Heart right ventricle (tissue), 16 donors: ENCODE measurements around the gene FUT1. TPM values are rescaled to one million over a fixed set of nuclear protein-coding genes. Genes with fewer than 3 reads are reported as not detected.

ENCODE experiments used
- ATAC-seq, 8 donors: fragments of 200-7000 bp; cut with Tn5 transposase; one replicate each; pipeline ENCODE4 v1.9.1; 2020; ENCODE audit warnings: mild to moderate bottlenecking in 8 of 8, moderate library complexity in 8 of 8, moderate number of reproducible peaks in 1 of 8
- DNase-seq, 2 donors: peaks; one replicate each; pipeline ENCODE4 v3.0.0-alpha.2; 2020
- H3K27ac ChIP-seq, 10 donors: fragments of 200-600 bp; sonication (generic) in 2 of 10; one replicate each; pipeline versions ENCODE4 v1.5.0 to v1.8.0; 2020 to 2022; ENCODE audit warnings: mild to moderate bottlenecking in 3 of 10
- H3K27me3 ChIP-seq, 7 donors: fragments of 200-600 bp; one replicate each; pipeline ENCODE4 v1.8.0; 2021 to 2022; ENCODE audit warnings: mild to moderate bottlenecking in 2 of 7
- H3K36me3 ChIP-seq, 9 donors: fragments of 200-600 bp; sonication (generic) in 1 of 9; one replicate each; pipeline versions ENCODE4 v1.5.0 to v1.8.0; 2020 to 2022; ENCODE audit warnings: mild to moderate bottlenecking in 2 of 9
- H3K4me1 ChIP-seq, 9 donors: fragments of 200-600 bp; sonication (generic) in 1 of 9; one replicate each; pipeline versions ENCODE4 v1.5.0 to v1.8.0; 2020 to 2022; ENCODE audit warnings: mild to moderate bottlenecking in 4 of 9
- H3K4me3 ChIP-seq, 10 donors: fragments of 200-600 bp; sonication (generic) in 2 of 10; one replicate each; pipeline versions ENCODE4 v1.5.0 to v1.8.0; 2020 to 2022; ENCODE audit warnings: mild to moderate bottlenecking in 7 of 10, moderate library complexity in 2 of 10
- H3K9me3 ChIP-seq, 11 donors: fragments of 200-600 bp in 10 of 11; sonication (generic) in 2 of 11; one replicate each; pipeline versions ENCODE4 v1.5.0 to v1.8.0; 2013 to 2022; ENCODE audit warnings: mild to moderate bottlenecking in 2 of 11, control low read depth in 1 of 11, moderate library complexity in 1 of 11
- WGBS, 2 donors: extraction: QIAGEN DNeasy Blood & Tissue Kit; methylation state at CpG; one replicate each; pipeline ENCODE4 v1.1.7; 2013; ENCODE audit warnings: inconsistent platforms in 1 of 2; 5-methylcytosine and 5-hydroxymethylcytosine counted together
- intact Hi-C, 10 donors: fragments of 100-400 bp; cut with DNase I; formaldehyde crosslinking; loops; one replicate each; pipeline versions ENCODE4 v1.11.1 to v1.14.2; 2022
- polyA plus RNA-seq, 2 donors: library from polyadenylated mRNA; stranded (reverse); fragments of 200-250 nt; gene quantifications; one replicate each; pipeline ENCODE4 v1.2.3, GENCODE V29; 2013
- total RNA-seq, 10 donors: library from RNA; stranded (reverse); fragmentation: NEBNext Ultra II Directional in 3 of 10; extraction: Animal tissue kit (Norgen Biotek cat#: 25700) in 3 of 10; gene quantifications; one replicate each; pipeline versions ENCODE4 v1.2.1 to v1.2.4, GENCODE V29; 2021 to 2023
- TF ChIP-seq, protein P1 (sequence below), 9 donors: fragments of 200-600 bp; sonication (generic) in 2 of 9; IDR thresholded peaks; one replicate each; pipeline versions ENCODE4 v1.5.0 to v1.8.0; 2021 to 2022; ENCODE audit warnings: antibody characterized with exemption in 9 of 9, mild to moderate bottlenecking in 5 of 9, moderate library complexity in 1 of 9
- donor health status: Arrhythmogenic right ventricular cardiomyopathy.
- donor health status: ischemic (EF 13 %, LVEDD 7.1; RV severe dilation, severe dysfunction).
- donor health status: healthy with polysubstance abuse.
- donor health status: DM: no; HTN: yes; CAD: no.
- donor health status: DM: no; HTN: no; CAD: no.
- donor health status: ischemic (EF 25% LVEDD 6.9; RV normal size, moderate dysfunction).
- donor health status: ischemic (EF 25% LVEDD 5.7; RV mildly dilated, moderate dysfunction).
- donor health status: healthy.
- donor health status: DM: yes; HTN: yes; CAD: no.
- donor health status: Ischemic cardiomyopathy.
- donor health status: ischemic (EF 35%, LVEDD 5.7; RV mildly dilated, moderate dysfunction).
- donor health status: nonischemic (EF 11% LVEDD 7.7; RV severe dilation, severe dysfunction).
- donor health status: DM: yes; HTN: yes; CAD: no.
- donor health status: PGD.
- donor health status: ischemic (EF 29% LVEDD 5.4; RV normal size, mild dysfunction).
- donor health status: nonischemic (EF 23%, LVEDD 6.1; RV moderate dilation, normal function).

The FUT1 gene
- total and polyA plus RNA-seq, 12 donors = 1.8 to 5.7 (median 2.7) TPM

DNA sequence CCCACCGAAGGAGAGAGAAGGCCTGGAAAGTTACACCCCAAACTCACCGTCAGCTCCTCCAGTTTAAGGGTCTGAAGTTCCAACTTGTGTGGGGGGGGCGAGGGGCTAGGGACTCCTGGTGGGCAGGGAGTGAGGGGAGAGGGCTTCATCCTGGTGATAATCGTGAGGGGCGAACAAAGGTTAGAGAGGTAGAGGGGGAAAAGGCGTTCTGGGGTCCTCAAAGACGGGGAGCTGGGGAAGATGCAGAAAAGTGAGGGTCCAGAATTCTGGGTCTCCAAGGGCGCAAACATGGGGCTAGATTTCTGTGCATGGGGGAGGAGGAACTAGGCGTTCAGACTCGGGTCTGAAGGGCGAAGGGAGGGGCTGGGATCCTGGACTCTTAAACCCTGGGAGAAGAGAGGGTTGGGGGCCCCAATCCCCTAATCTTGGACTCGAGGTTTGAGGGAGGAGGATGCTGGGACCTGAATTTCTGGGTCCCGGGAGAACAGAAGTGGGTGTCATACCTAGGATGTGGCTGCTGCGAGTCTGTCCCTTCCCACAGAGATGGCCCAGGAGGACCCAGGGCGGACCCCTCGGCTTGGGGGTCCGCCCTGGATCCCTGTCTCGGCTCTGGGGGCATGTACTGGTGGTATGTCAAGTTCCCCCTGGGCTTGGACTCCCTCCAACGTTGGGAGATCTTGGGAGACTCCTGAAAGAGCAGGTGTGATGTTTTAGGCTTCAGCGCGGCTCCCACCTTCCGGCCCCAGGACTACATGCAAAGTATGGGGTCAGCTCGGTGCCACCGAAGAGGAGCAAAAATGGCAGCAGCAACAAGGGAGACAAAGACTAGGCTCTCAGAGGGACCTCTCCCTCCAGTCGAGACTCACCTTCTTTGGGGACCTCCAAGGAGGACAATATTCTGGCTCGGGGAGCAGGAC, 37.4 kb downstream of the FUT1 start:
- WGBS, 2 donors = 56 to 63% methylated on average over 26 of the region's 26 CpGs
- TF ChIP-seq, protein P1, sequence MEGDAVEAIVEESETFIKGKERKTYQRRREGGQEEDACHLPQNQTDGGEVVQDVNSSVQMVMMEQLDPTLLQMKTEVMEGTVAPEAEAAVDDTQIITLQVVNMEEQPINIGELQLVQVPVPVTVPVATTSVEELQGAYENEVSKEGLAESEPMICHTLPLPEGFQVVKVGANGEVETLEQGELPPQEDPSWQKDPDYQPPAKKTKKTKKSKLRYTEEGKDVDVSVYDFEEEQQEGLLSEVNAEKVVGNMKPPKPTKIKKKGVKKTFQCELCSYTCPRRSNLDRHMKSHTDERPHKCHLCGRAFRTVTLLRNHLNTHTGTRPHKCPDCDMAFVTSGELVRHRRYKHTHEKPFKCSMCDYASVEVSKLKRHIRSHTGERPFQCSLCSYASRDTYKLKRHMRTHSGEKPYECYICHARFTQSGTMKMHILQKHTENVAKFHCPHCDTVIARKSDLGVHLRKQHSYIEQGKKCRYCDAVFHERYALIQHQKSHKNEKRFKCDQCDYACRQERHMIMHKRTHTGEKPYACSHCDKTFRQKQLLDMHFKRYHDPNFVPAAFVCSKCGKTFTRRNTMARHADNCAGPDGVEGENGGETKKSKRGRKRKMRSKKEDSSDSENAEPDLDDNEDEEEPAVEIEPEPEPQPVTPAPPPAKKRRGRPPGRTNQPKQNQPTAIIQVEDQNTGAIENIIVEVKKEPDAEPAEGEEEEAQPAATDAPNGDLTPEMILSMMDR (IDR thresholded peaks at IDR 0.05) = no peak
- Histone ChIP-seq H3K4me1 (peaks cover 23 to 68% (median 53%) of the 10 kb centered on the region in 9 donors), H3K9me3 (peaks cover 0 to 10% (median 0%) of the 10 kb centered on the region in 11 donors), H3K36me3 (peaks cover 0 to under 1% (median 0%) of the 10 kb centered on the region in 9 donors), H3K4me3 (peak overlapping the region; percentile 29 to 86 (median 64)), H3K27ac (peak overlapping the region; percentile 19 to 94 (median 87)), H3K27me3 (no peaks in the 10 kb centered on the region)
- DNase-seq (peak in 1 of 2 donors; percentile 32), ATAC-seq (no peak)
- intact Hi-C loops = loop anchor here in 6 of 10 donors (2.0 to 5.0 kb wide), 2 partner anchors 38 to 40 kb away; no protein-coding TSS in a partner anchor

DNA sequence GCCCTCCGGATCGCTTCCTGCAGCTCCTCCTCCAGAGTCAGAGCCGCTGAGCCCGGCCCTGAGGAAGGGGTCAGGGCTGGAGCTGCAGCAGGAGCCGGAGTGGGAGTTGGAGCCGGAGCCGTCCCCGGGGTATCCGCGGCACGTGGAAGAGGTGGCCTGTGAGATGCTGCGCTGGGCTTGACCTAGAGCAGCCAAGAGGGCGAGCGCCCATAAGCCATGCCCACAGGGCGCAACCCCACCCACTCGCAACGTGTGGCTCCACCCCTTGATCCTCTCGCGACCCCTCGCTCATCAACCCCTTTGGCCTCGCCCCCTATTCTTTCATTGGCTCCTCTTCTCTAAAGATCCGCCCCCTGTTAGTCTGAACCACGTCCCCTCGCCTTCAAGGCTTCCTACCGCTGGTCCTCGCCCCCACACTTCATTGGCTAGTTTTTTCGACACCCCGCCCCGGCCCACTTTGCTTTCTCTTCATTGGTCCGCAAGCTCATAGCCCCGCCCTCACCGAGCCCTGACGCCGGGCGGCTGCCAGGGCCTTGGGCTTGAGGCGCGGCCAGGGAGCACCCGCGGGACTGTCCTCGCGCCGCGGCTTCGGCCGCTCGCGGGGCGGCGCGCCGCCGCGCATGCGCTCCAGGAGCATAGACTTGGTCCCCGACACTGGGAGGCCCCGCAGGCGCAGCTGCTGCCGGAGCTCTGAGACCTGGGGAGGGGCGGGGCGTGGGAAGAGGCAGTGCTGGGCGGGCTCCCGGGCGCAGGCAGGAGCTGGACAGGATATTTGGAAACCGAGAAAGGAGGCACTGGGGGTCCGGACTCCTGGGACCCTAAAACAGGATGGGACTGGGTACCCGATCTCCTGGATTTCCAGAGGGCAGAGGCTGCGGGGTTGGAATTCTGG, 38.3 kb downstream of the FUT1 start:
- ATAC-seq = peak; percentile 90 to 94 (median 92)
- peak overlapping the region; percentile 47 to 86 (median 70) for H3K4me3 ChIP-seq
- intact Hi-C loops = loop anchor here in 6 of 10 donors (2.0 to 5.0 kb wide), 2 partner anchors 37 to 39 kb away; no protein-coding TSS in a partner anchor
- H3K9me3 ChIP-seq = peaks cover 0 to 10% (median 0%) of the 10 kb centered on the region in 11 donors
- H3K27me3 ChIP-seq = no peaks in the 10 kb centered on the region
- WGBS, 2 donors = 1% methylated on average over 67 of the region's 67 CpGs
- DNase-seq = peak; percentile 99
- peaks cover 15 to 59% (median 44%) of the 10 kb centered on the region in 9 donors for H3K4me1 ChIP-seq
- no peaks in the 10 kb centered on the region for H3K36me3 ChIP-seq
- H3K27ac ChIP-seq = peak overlapping the region; percentile 19 to 94 (median 87)
- TF ChIP-seq, protein P1 (IDR thresholded peaks at IDR 0.05) = peak in 2 of 9 donors; percentile 15 to 20

DNA sequence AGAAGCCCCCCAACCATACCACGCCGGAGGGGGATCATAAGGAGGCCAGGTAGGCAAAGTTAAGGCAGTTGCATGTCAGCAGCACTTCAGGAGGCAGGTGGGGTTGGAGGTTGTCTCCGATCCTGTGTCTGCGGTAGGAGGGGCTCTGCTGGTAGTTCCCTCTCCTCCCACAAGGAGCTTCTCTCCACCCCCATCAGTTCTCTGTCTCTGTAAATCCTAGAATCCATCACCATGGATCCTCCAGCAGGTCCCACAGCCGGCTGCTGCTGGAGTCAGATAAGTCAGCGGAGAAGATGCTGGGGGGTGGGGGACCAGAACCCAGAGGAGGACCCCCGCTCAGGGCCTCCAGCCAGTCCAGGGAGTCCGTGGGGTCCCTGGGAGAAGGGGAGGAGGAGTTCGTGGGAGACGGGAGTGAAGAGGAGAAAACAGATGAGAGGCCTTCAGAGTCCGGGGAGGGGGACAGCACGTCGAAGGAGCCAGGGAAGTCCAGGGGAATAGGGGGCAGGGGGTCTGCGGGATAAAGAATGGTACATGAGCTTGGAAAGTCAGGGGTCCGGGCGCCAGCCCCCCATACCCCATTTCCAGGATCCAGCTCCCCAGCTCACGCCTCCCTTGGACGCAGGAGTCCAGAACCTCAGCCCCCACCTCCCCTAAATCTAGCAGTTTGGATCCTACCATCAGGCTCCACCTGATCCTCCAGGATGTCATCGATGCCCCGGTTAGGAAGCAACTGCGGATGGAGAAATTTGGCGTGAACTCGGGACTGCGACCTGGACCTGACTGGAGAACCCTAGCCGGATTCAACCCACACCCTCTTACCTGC, 39.2 kb downstream of the FUT1 start:
- peaks cover 0 to 10% (median 0%) of the 10 kb centered on the region in 11 donors for H3K9me3 ChIP-seq
- H3K4me1 ChIP-seq = peaks cover 14 to 50% (median 38%) of the 10 kb centered on the region in 9 donors
- H3K36me3 ChIP-seq = no peaks in the 10 kb centered on the region
- TF ChIP-seq, protein P1 (IDR thresholded peaks at IDR 0.05) = peak in 1 of 9 donors; percentile 18
- H3K27me3 ChIP-seq = no peaks in the 10 kb centered on the region
- DNase-seq (no peak), ATAC-seq (peak in 1 of 8 donors; percentile 0)
- peak overlapping the region; percentile 47 to 86 (median 70) for H3K4me3 ChIP-seq
- peak overlapping the region in 8 of 10 donors; percentile 53 to 91 (median 75) for H3K27ac ChIP-seq
- 14 to 21% methylated on average over 25 of the region's 25 CpGs for WGBS, 2 donors
- intact Hi-C loops = loop anchor here in 5 of 10 donors (5.0 kb wide), 1 partner anchor 36 kb away; no protein-coding TSS in a partner anchor
